ENCODE measurements around the gene ALDOB.

DNA sequence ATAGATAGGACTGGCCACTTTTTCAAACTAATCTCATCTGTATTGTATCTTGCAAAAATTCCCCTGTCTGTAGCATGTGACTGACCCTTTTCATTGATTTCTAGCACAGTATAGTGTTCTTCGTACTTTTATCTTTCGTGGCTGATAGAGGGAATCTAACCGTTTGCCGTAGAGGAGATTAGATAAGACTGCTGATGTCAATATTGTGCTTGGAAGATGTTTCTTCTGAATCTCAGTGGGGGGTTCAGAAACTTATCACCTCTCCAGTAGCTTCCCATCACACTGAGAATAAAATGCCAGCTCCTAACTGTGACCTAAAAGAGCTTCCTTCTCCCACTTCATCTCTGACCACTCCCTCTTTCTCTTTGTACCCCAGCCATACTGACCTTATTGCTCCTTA lies 25.4 kb upstream of the ALDOB start:
- TF ChIP-seq, protein P1, sequence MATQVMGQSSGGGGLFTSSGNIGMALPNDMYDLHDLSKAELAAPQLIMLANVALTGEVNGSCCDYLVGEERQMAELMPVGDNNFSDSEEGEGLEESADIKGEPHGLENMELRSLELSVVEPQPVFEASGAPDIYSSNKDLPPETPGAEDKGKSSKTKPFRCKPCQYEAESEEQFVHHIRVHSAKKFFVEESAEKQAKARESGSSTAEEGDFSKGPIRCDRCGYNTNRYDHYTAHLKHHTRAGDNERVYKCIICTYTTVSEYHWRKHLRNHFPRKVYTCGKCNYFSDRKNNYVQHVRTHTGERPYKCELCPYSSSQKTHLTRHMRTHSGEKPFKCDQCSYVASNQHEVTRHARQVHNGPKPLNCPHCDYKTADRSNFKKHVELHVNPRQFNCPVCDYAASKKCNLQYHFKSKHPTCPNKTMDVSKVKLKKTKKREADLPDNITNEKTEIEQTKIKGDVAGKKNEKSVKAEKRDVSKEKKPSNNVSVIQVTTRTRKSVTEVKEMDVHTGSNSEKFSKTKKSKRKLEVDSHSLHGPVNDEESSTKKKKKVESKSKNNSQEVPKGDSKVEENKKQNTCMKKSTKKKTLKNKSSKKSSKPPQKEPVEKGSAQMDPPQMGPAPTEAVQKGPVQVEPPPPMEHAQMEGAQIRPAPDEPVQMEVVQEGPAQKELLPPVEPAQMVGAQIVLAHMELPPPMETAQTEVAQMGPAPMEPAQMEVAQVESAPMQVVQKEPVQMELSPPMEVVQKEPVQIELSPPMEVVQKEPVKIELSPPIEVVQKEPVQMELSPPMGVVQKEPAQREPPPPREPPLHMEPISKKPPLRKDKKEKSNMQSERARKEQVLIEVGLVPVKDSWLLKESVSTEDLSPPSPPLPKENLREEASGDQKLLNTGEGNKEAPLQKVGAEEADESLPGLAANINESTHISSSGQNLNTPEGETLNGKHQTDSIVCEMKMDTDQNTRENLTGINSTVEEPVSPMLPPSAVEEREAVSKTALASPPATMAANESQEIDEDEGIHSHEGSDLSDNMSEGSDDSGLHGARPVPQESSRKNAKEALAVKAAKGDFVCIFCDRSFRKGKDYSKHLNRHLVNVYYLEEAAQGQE (IDR thresholded peaks at IDR 0.05; ENCODE audit: insufficient read depth in 1 of 2, low read depth in 2 of 2, low read length in 1 of 2) = no peak
- TF ChIP-seq, protein P2, sequence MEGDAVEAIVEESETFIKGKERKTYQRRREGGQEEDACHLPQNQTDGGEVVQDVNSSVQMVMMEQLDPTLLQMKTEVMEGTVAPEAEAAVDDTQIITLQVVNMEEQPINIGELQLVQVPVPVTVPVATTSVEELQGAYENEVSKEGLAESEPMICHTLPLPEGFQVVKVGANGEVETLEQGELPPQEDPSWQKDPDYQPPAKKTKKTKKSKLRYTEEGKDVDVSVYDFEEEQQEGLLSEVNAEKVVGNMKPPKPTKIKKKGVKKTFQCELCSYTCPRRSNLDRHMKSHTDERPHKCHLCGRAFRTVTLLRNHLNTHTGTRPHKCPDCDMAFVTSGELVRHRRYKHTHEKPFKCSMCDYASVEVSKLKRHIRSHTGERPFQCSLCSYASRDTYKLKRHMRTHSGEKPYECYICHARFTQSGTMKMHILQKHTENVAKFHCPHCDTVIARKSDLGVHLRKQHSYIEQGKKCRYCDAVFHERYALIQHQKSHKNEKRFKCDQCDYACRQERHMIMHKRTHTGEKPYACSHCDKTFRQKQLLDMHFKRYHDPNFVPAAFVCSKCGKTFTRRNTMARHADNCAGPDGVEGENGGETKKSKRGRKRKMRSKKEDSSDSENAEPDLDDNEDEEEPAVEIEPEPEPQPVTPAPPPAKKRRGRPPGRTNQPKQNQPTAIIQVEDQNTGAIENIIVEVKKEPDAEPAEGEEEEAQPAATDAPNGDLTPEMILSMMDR (IDR thresholded peaks at IDR 0.05) = no peak
- no peak for TF ChIP-seq POLR2AphosphoS5 (IDR thresholded peaks at IDR 0.05; ENCODE audit: low read depth, low read length)

All from Panc1 (cell line).